ENCODE measurements around the gene IFIT1. TPM values are rescaled to one million over a fixed set of nuclear protein-coding genes. Genes with fewer than 3 reads are reported as not detected.
"Not testable (repeated sequence)": the region's sequence is repeated elsewhere in the genome, so short reads cannot be mapped to it uniquely, and the experiment has no call there.

The IFIT1 gene
- total and polyA plus RNA-seq, 2 experiments from 2014 or later = 8.2 to 14.7 TPM

GRCh38 chr10:89403043-89403442, 10.6 kb downstream of the IFIT1 start:
- Histone ChIP-seq H3K27me3 (no peaks in the 10 kb centered on the region), H2AFZ (no peak overlapping the region), H3K9me2 (replicated peaks; ENCODE audit: insufficient read depth) (no peaks in the 10 kb centered on the region), H3K36me3 (replicated peaks; ENCODE audit: insufficient read depth, low read depth) (no peaks in the 10 kb centered on the region), H4K20me1 (ENCODE audit: insufficient read depth, poor library complexity, severe bottlenecking) (no peaks in the 10 kb centered on the region), H3K27ac (no peak overlapping the region), H3K79me2 (no peaks in the 10 kb centered on the region), H3K4me1 (ENCODE audit: insufficient read depth) (no peaks in the 10 kb centered on the region), H3K4me2 (no peak overlapping the region), H3K4me3 (no peak overlapping the region), H3K9me3 (ENCODE audit: low read depth) (no peaks in the 10 kb centered on the region)
- DNase-seq (ENCODE audit: low spot score) = no peak
- WGBS (ENCODE audit: low lambda C conversion rate, missing lambda C conversion rate) = 91% methylated on average over 2 of the region's 2 CpGs
- no peak for TF ChIP-seq EZH2phosphoT487 (IDR thresholded peaks at IDR 0.05; ENCODE audit: low read depth, severe bottlenecking, unreplicated experiment)
- no peak for TF ChIP-seq EZH2 (IDR thresholded peaks at IDR 0.05; ENCODE audit: borderline replicate concordance)
- TF ChIP-seq CTCF (IDR thresholded peaks at IDR 0.05; ENCODE audit: poor library complexity) = no peak

- no peak for DNase-seq (ENCODE audit: low spot score)
- TF ChIP-seq EZH2 (IDR thresholded peaks at IDR 0.05; ENCODE audit: borderline replicate concordance) (no peak), EZH2phosphoT487 (IDR thresholded peaks at IDR 0.05; ENCODE audit: low read depth, severe bottlenecking, unreplicated experiment) (no peak), CTCF (IDR thresholded peaks at IDR 0.05; ENCODE audit: poor library complexity) (no peak)
- no peak overlapping the region for H3K4me3 ChIP-seq
- no peaks in the 10 kb centered on the region for H3K9me2 ChIP-seq (replicated peaks; ENCODE audit: insufficient read depth)
- no peaks in the 10 kb centered on the region for H4K20me1 ChIP-seq (ENCODE audit: insufficient read depth, poor library complexity, severe bottlenecking)
- H3K27ac ChIP-seq = no peak overlapping the region
- WGBS (ENCODE audit: low lambda C conversion rate, missing lambda C conversion rate) = 90% methylated on average over 11 of the region's 11 CpGs
- no peaks in the 10 kb centered on the region for H3K27me3 ChIP-seq
- H3K9me3 ChIP-seq (ENCODE audit: low read depth) = no peaks in the 10 kb centered on the region
- H2AFZ ChIP-seq = no peak overlapping the region
- no peaks in the 10 kb centered on the region for H3K79me2 ChIP-seq
- no peaks in the 10 kb centered on the region for H3K4me1 ChIP-seq (ENCODE audit: insufficient read depth)
- H3K36me3 ChIP-seq (replicated peaks; ENCODE audit: insufficient read depth, low read depth) = no peaks in the 10 kb centered on the region
- no peak overlapping the region for H3K4me2 ChIP-seq
These were observed 12.0 kb downstream of the IFIT1 start for GRCh38 chr10:89404104-89405047.

GRCh38 chr10:89406178-89406577, 13.8 kb downstream of the IFIT1 start:
- not testable (repeated sequence) for H3K4me3 ChIP-seq; H3K4me2 ChIP-seq; H4K20me1 ChIP-seq (ENCODE audit: insufficient read depth, poor library complexity, severe bottlenecking); H2AFZ ChIP-seq; H3K79me2 ChIP-seq; H3K36me3 ChIP-seq (replicated peaks; ENCODE audit: insufficient read depth, low read depth); H3K9me3 ChIP-seq (ENCODE audit: low read depth); H3K9me2 ChIP-seq (replicated peaks; ENCODE audit: insufficient read depth); H3K4me1 ChIP-seq (ENCODE audit: insufficient read depth); H3K27ac ChIP-seq; DNase-seq (ENCODE audit: low spot score); H3K27me3 ChIP-seq
- WGBS (ENCODE audit: low lambda C conversion rate, missing lambda C conversion rate) = 98% methylated on average over 9 of the region's 9 CpGs

GRCh38 chr10:89407792-89408191, 15.4 kb downstream of the IFIT1 start:
- H3K27me3 ChIP-seq; H3K9me3 ChIP-seq (ENCODE audit: low read depth); H3K27ac ChIP-seq; H3K36me3 ChIP-seq (replicated peaks; ENCODE audit: insufficient read depth, low read depth); H3K4me1 ChIP-seq (ENCODE audit: insufficient read depth); H4K20me1 ChIP-seq (ENCODE audit: insufficient read depth, poor library complexity, severe bottlenecking); H3K4me3 ChIP-seq; DNase-seq (ENCODE audit: low spot score); H3K4me2 ChIP-seq; H3K79me2 ChIP-seq; H3K9me2 ChIP-seq (replicated peaks; ENCODE audit: insufficient read depth); H2AFZ ChIP-seq: not testable (repeated sequence)
- 96% methylated on average over 3 of the region's 3 CpGs for WGBS (ENCODE audit: low lambda C conversion rate, missing lambda C conversion rate)

- H3K27me3 ChIP-seq; H3K79me2 ChIP-seq; DNase-seq (ENCODE audit: low spot score): not testable (repeated sequence)
These were observed 16.9 kb downstream of the IFIT1 start for GRCh38 chr10:89409282-89409681.

GRCh38 chr10:89410551-89410950, 18.1 kb downstream of the IFIT1 start:
- H3K9me2 ChIP-seq (replicated peaks; ENCODE audit: insufficient read depth); H3K4me2 ChIP-seq; H4K20me1 ChIP-seq (ENCODE audit: insufficient read depth, poor library complexity, severe bottlenecking); H3K36me3 ChIP-seq (replicated peaks; ENCODE audit: insufficient read depth, low read depth); H3K27ac ChIP-seq; H3K27me3 ChIP-seq; DNase-seq (ENCODE audit: low spot score); H3K4me1 ChIP-seq (ENCODE audit: insufficient read depth); H2AFZ ChIP-seq; H3K4me3 ChIP-seq; H3K9me3 ChIP-seq (ENCODE audit: low read depth): not testable (repeated sequence)
- 89% methylated on average over 5 of the region's 5 CpGs for WGBS (ENCODE audit: low lambda C conversion rate, missing lambda C conversion rate)
- H3K79me2 ChIP-seq = peaks cover 13% of the 10 kb centered on the region

More at GRCh38 chr10:89409282-89409681, 16.9 kb downstream of the IFIT1 start:
- H3K4me1 ChIP-seq (ENCODE audit: insufficient read depth); H3K4me2 ChIP-seq; H3K27ac ChIP-seq; H3K4me3 ChIP-seq; H3K36me3 ChIP-seq (replicated peaks; ENCODE audit: insufficient read depth, low read depth); H4K20me1 ChIP-seq (ENCODE audit: insufficient read depth, poor library complexity, severe bottlenecking); H3K9me3 ChIP-seq (ENCODE audit: low read depth); H3K9me2 ChIP-seq (replicated peaks; ENCODE audit: insufficient read depth); H2AFZ ChIP-seq: not testable (repeated sequence)
- 87% methylated on average over 5 of the region's 5 CpGs for WGBS (ENCODE audit: low lambda C conversion rate, missing lambda C conversion rate)

GRCh38 chr10:89411135-89411534, 18.7 kb downstream of the IFIT1 start:
- not testable (repeated sequence) for H3K27ac ChIP-seq; H3K4me2 ChIP-seq; H4K20me1 ChIP-seq (ENCODE audit: insufficient read depth, poor library complexity, severe bottlenecking); H3K9me3 ChIP-seq (ENCODE audit: low read depth); H3K4me3 ChIP-seq; DNase-seq (ENCODE audit: low spot score); H3K36me3 ChIP-seq (replicated peaks; ENCODE audit: insufficient read depth, low read depth); H3K27me3 ChIP-seq; H3K9me2 ChIP-seq (replicated peaks; ENCODE audit: insufficient read depth); H3K4me1 ChIP-seq (ENCODE audit: insufficient read depth); H2AFZ ChIP-seq
- WGBS (ENCODE audit: low lambda C conversion rate, missing lambda C conversion rate) = 90% methylated on average over 2 of the region's 2 CpGs
- peaks cover 19% of the 10 kb centered on the region for H3K79me2 ChIP-seq

Measured in hepatocyte (in vitro differentiated cells).